Measurements from ENCODE around the gene GAPDH. TPM values are rescaled to one million over a fixed set of nuclear protein-coding genes. Genes with fewer than 3 reads are reported as not detected.

The GAPDH gene
- total RNA-seq, 1 experiment from 2014 or later: 11,796 TPM

DNA sequence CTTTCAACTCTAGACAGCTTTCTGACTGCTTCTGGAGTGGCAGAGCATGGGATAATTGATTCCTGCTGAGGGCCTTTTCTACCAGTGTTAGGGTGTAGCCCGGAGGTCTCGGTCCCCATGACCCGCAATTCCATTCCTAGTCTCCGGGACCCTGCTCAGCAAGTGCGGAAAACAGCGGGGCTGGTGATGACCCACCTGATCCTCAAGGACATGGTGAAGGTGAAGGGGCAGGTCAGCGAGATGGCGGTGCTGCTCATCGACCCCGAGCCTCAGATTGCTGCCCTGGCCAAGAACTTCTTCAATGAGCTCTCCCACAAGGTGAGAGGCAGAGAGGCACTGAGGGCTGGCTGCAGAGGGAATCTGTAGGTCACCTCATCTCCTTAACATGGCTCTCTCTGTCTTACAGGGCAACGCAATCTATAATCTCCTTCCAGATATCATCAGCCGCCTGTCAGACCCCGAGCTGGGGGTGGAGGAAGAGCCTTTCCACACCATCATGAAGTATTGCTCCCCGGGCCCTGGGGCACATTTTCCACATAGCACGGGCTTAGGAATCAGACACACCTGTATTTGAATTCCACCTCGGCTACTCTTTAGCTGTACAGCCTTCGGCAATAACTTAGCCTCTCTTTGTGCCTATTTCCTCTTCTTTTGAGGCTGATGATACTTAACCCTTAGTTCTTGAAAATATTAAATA lies 5.6 kb upstream of the GAPDH start:
- no peak for DNase-seq (ENCODE audit: low read depth)

DNA sequence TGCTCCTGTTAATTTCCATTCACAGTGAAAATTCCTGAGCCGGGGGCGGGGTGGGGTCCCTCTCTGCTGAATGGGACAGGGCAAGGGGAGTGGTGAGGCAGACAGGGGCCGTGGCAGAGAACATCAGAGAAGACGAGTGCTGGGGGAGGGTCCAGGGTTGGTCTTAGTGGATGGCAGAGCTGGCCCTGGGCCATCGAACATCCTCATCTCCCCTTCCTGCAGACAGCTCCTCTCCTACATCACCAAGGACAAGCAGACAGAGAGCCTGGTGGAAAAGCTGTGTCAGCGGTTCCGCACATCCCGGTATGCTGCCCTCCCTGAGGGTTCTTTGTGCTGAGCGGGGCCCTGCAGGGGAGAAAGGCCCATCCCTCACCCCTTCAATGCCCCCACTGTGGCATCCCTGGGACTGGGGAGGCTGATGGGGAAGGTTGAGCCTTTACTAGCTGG lies 5.0 kb upstream of the GAPDH start:
- no peak for DNase-seq (ENCODE audit: low read depth)

DNA sequence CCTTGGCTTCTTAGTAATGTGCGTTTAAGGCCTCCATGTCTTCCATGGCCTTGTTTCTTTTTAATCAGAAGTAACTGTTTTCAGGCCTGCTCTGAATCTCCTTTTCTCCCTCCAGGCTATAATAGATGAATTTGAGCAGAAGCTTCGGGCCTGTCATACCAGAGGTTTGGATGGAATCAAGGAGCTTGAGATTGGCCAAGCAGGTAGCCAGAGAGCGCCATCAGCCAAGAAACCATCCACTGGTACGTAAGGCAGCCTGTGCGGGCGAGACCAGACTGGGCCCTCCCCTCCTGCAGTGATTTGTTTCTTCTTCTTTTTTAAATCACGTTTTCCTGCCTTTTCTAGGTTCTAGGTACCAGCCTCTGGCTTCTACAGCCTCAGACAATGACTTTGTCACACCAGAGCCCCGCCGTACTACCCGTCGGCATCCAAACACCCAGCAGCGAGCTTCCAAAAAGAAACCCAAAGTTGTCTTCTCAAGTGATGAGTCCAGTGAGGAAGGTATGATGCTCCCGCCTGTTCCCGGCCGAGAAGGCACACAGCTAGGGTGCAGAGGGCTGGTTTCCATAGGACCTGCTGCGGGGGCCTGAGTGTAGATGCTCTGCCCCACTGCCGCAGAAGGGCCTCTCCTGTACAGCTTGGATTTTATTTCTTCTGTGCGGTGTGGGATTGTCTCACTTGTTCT lies 3.6 kb upstream of the GAPDH start:
- DNase-seq (ENCODE audit: low read depth): no peak

DNA sequence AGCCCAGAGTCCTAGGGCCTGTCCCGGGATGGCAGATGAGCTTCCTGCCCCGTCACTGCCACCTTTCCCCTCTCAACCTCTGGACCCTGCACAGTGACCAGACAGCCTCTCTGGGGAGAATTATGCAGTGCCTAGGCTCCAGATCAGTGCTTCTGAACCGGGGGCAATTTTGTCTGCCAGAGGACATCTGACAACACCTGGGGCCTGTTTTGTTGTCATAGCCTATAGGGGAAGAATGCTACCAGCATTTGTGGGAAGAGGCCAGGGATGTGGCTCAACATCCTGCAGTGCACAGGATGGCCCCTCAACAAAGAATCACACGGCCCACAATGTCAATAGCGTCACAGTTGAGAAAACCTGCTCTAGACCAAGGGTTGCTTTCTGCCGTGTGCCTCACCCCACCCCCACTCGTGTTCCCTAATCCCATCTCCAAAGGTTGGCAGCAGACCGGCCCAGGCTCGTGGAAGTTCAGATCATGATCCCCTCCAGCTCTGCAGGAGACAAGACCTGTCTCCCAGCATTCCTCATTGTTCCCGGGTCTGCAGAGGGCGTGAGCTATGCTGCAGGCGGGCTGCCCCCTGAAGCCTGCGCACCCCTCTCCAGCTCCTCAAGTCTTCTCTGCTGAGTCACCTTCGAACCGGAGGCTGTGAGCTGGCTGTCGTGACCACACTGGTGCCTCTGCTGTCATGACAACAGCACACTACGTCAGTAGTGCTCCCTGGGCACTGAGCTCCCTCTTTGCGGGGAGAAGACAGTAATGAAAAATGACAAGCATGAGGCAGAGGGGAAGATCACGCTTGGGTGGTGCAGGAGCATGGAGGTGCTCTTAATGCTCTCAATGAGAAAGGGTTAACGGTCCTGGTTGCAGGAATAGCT lies 2.0 kb upstream of the GAPDH start:
- DNase-seq (ENCODE audit: low read depth): peak; percentile 98

DNA sequence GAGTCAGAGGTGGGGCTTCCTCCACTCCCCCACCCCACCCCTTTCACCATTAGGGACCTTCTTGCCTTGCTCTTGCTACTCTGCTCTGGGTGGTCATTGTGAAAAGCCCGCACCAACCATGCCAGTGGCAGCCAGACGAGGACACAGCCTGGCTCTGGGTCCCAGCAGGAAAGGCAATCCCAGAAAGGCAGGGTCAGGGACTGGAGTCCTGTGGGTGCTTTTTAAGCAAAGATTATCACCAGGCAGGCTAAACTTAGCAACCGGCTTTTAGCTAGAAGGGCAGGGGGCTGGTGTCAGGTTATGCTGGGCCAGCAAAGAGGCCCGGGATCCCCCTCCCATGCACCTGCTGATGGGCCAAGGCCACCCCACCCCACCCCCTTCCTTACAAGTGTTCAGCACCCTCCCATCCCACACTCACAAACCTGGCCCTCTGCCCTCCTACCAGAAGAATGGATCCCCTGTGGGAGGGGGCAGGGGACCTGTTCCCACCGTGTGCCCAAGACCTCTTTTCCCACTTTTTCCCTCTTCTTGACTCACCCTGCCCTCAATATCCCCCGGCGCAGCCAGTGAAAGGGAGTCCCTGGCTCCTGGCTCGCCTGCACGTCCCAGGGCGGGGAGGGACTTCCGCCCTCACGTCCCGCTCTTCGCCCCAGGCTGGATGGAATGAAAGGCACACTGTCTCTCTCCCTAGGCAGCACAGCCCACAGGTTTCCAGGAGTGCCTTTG lies 1.2 kb upstream of the GAPDH start:
- DNase-seq (ENCODE audit: low read depth): peak; percentile 80

DNA sequence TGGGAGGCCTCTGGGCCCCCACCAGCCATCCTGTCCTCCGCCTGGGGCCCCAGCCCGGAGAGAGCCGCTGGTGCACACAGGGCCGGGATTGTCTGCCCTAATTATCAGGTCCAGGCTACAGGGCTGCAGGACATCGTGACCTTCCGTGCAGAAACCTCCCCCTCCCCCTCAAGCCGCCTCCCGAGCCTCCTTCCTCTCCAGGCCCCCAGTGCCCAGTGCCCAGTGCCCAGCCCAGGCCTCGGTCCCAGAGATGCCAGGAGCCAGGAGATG lies 729 bp upstream of the GAPDH start:
- no peak for DNase-seq (ENCODE audit: low read depth)

DNA sequence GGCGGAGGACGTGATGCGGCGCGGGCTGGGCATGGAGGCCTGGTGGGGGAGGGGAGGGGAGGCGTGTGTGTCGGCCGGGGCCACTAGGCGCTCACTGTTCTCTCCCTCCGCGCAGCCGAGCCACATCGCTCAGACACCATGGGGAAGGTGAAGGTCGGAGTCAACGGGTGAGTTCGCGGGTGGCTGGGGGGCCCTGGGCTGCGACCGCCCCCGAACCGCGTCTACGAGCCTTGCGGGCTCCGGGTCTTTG lies 303 bp downstream of the GAPDH start:
- no peak for DNase-seq (ENCODE audit: low read depth)

DNA sequence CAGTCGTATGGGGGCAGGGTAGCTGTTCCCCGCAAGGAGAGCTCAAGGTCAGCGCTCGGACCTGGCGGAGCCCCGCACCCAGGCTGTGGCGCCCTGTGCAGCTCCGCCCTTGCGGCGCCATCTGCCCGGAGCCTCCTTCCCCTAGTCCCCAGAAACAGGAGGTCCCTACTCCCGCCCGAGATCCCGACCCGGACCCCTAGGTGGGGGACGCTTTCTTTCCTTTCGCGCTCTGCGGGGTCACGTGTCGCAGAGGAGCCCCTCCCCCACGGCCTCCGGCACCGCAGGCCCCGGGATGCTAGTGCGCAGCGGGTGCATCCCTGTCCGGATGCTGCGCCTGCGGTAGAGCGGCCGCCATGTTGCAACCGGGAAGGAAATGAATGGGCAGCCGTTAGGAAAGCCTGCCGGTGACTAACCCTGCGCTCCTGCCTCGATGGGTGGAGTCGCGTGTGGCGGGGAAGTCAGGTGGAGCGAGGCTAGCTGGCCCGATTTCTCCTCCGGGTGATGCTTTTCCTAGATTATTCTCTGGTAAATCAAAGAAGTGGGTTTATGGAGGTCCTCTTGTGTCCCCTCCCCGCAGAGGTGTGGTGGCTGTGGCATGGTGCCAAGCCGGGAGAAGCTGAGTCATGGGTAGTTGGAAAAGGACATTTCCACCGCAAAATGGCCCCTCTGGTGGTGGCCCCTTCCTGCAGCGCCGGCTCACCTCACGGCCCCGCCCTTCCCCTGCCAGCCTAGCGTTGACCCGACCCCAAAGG lies 804 bp downstream of the GAPDH start:
- DNase-seq (ENCODE audit: low read depth): peak; percentile 78

DNA sequence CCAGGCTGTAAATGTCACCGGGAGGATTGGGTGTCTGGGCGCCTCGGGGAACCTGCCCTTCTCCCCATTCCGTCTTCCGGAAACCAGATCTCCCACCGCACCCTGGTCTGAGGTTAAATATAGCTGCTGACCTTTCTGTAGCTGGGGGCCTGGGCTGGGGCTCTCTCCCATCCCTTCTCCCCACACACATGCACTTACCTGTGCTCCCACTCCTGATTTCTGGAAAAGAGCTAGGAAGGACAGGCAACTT lies 1.3 kb downstream of the GAPDH start:
- no peak for DNase-seq (ENCODE audit: low read depth)

DNA sequence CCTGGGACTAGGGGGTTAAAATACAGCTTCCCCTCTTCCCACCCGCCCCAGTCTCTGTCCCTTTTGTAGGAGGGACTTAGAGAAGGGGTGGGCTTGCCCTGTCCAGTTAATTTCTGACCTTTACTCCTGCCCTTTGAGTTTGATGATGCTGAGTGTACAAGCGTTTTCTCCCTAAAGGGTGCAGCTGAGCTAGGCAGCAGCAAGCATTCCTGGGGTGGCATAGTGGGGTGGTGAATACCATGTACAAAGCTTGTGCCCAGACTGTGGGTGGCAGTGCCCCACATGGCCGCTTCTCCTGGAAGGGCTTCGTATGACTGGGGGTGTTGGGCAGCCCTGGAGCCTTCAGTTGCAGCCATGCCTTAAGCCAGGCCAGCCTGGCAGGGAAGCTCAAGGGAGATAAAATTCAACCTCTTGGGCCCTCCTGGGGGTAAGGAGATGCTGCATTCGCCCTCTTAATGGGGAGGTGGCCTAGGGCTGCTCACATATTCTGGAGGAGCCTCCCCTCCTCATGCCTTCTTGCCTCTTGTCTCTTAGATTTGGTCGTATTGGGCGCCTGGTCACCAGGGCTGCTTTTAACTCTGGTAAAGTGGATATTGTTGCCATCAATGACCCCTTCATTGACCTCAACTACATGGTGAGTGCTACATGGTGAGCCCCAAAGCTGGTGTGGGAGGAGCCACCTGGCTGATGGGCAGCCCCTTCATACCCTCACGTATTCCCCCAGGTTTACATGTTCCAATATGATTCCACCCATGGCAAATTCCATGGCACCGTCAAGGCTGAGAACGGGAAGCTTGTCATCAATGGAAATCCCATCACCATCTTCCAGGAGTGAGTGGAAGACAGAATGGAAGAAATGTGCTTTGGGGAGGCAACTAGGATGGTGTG lies 1.9 kb downstream of the GAPDH start:
- peak; percentile 47 for DNase-seq (ENCODE audit: low read depth)

DNA sequence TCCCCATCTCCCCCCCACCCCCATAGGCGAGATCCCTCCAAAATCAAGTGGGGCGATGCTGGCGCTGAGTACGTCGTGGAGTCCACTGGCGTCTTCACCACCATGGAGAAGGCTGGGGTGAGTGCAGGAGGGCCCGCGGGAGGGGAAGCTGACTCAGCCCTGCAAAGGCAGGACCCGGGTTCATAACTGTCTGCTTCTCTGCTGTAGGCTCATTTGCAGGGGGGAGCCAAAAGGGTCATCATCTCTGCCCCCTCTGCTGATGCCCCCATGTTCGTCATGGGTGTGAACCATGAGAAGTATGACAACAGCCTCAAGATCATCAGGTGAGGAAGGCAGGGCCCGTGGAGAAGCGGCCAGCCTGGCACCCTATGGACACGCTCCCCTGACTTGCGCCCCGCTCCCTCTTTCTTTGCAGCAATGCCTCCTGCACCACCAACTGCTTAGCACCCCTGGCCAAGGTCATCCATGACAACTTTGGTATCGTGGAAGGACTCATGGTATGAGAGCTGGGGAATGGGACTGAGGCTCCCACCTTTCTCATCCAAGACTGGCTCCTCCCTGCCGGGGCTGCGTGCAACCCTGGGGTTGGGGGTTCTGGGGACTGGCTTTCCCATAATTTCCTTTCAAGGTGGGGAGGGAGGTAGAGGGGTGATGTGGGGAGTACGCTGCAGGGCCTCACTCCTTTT lies 2.7 kb downstream of the GAPDH start:
- peak; percentile 61 for DNase-seq (ENCODE audit: low read depth)

DNA sequence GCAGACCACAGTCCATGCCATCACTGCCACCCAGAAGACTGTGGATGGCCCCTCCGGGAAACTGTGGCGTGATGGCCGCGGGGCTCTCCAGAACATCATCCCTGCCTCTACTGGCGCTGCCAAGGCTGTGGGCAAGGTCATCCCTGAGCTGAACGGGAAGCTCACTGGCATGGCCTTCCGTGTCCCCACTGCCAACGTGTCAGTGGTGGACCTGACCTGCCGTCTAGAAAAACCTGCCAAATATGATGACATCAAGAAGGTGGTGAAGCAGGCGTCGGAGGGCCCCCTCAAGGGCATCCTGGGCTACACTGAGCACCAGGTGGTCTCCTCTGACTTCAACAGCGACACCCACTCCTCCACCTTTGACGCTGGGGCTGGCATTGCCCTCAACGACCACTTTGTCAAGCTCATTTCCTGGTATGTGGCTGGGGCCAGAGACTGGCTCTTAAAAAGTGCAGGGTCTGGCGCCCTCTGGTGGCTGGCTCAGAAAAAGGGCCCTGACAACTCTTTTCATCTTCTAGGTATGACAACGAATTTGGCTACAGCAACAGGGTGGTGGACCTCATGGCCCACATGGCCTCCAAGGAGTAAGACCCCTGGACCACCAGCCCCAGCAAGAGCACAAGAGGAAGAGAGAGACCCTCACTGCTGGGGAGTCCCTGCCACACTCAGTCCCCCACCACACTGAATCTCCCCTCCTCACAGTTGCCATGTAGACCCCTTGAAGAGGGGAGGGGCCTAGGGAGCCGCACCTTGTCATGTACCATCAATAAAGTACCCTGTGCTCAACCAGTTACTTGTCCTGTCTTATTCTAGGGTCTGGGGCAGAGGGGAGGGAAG lies 3.5 kb downstream of the GAPDH start:
- DNase-seq (ENCODE audit: low read depth): peak; percentile 88

DNA sequence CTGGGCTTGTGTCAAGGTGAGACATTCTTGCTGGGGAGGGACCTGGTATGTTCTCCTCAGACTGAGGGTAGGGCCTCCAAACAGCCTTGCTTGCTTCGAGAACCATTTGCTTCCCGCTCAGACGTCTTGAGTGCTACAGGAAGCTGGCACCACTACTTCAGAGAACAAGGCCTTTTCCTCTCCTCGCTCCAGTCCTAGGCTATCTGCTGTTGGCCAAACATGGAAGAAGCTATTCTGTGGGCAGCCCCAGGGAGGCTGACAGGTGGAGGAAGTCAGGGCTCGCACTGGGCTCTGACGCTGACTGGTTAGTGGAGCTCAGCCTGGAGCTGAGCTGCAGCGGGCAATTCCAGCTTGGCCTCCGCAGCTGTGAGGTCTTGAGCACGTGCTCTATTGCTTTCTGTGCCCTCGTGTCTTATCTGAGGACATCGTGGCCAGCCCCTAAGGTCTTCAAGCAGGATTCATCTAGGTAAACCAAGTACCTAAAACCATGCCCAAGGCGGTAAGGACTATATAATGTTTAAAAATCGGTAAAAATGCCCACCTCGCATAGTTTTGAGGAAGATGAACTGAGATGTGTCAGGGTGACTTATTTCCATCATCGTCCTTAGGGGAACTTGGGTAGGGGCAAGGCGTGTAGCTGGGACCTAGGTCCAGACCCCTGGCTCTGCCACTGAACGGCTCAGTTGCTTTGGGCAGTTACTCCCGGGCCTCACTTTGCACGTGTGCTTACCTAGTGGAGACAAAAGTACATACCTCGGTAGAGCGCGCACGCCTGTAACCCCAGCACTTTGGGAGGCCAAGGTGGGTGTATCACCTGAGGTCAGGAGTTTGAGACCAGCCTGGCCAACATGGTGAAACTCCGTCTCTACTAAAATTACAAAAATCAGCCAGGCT lies 4.3 kb downstream of the GAPDH start:
- peak; percentile 94 for DNase-seq (ENCODE audit: low read depth)

DNA sequence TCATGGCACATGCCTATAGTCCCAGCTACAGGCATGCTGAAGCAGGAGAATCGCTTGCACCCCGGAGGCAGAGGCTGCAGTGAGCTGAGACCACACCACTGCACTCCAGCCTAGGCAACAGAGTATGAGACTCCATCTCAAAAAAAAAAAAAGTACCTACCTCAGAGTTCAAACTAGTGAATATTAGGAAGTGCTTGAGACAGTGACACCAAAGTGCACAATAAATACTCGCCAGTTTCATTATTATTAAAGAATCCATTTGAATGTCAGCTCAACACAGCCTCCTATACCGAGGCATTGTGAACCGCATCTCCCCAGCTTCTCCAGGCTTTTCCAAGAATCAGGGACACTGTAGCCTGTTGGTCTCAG lies 5.0 kb downstream of the GAPDH start:
- DNase-seq (ENCODE audit: low read depth): peak; percentile 47

DNA sequence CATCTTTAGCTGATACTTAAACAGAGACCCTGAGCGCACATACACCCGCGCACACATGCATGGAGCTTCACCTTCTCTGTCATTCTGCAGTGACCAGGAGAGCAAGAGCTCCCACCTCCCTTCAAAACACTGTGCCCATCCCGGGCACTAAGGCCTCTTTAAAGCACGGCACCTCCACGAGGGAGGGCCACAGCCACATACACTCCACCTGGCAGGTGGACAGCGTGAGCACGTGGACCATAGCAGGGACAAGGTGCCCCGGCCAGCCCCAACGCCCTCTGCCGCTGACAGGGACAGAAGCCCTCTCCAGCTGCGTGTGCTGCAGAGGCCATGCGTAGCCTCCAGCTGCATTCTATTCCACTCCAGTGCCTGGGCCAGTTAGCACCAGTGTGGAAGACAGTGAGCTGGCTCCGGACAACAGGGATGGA lies 5.4 kb downstream of the GAPDH start:
- no peak for DNase-seq (ENCODE audit: low read depth)

DNA sequence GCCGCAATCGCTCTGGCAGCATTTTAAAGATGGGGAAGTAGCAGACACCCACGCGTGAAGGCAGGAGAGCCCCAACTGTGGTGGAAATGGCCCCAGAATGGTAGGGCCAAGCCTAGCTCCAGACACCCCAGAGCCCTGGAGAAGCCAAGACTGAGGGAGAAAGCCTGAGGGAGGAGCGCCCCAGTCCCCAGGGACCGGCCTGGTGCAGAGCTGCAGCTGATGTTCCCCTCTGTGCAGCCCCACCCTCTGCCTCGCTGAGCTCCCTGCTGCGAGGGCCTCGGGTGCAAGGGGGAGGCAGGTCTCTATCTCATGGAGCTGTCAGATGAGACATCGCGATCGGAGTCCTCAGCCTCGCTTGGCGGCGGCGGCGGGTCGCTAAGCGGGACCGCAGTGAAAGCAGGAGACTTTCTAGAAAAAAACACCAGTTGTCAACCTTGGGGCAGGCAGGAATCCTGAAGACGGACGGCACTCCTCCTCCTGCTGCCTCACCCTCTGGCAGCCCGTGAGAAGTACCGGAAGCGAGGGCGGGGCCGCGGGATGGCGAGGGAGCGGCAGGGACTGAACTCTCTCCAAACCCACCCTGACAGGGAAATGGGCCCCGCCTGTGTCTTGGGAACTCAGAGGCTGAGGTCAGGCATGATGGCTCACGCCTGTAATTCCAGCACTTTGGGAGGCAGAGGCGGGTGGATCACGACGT lies 6.0 kb downstream of the GAPDH start:
- DNase-seq (ENCODE audit: low read depth): peak; percentile 97

DNA sequence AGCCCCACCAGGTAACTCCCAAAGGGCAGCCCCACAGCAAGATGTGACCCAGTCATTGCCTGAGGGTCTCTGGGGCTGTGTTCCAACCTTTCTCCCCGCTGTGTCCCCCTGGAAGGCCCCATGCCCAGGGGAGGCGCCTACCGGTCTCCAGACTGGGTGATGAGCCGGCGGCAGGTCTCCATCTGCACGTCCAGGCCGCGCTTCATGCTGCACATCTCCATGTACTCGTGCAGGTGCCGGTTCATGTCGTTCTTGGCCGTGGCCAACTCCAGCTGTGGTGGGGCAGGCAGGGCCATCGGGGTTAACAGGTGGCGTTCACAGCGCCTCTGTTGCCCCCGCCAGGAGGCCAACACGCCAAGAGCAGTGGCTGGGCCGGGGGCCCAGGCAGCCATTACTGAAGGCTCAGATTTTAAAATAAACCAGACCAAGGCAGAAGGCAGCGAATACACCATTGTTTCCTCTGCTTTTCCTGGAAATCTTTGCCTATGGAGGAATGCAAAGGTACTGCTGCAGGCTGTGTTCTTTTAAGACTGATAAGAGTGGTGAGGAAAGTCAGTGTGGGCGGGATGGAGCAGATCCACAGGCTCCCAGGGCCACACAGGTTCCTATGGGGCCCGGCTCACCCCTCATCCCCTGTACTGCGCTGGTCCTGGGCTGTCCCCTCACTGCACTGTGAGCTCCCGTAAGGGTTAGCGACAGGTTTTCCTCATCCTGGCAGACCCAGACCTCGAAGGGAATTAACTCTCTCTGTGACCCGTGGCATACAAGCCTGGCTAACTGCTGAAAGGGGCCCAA lies 7.3 kb downstream of the GAPDH start:
- DNase-seq (ENCODE audit: low read depth): peak; percentile 26
